Stimulated activated CD8-positive, alpha-beta memory T cell treated with anti-CD3 and anti-CD28 coated beads, Interleukin-15, amount 100 ng/mL, for 1 hour (primary cell): ENCODE data around the gene DYNLT5.
A peak's percentile ranks its signal among the peaks of the same experiment; 100 is the strongest.
"Not testable (repeated sequence)": the region's sequence is repeated elsewhere in the genome, so short reads cannot be mapped to it uniquely, and the experiment has no call there.

ENCODE experiments used
- DNase-seq: peaks from one replicate; pipeline ENCODE4 v3.0.0-alpha.2; 2020; ENCODE audit warnings: low read depth

Gene DYNLT5

GRCh38 chr1:66788231-66788939, 36.1 kb downstream of the DYNLT5 start:
- DNase-seq = peak; percentile 4

- DNase-seq = no peak
These were observed 39.7 kb downstream of the DYNLT5 start for GRCh38 chr1:66791621-66792610.

GRCh38 chr1:66795839-66796238, 43.6 kb downstream of the DYNLT5 start:
- DNase-seq = not testable (repeated sequence)

- no peak for DNase-seq
These were observed 57.0 kb downstream of the DYNLT5 start for GRCh38 chr1:66809245-66809644.

GRCh38 chr1:66809736-66810326, 57.6 kb downstream of the DYNLT5 start:
- no peak for DNase-seq

- DNase-seq = no peak
These were observed 72.5 kb downstream of the DYNLT5 start for GRCh38 chr1:66824771-66825170.
